OCI-LY7 (cell line): ENCODE results near the gene CFH.

Experiments used
- CTCF ChIP-seq: fragments of 200-600 bp; sonication (generic); conservative IDR thresholded peaks from 2 replicates; pipeline ENCODE4 v1.5.1; 2014; ENCODE audit warnings: mild to moderate bottlenecking, antibody characterized with exemption, low read length, moderate library complexity, mixed read lengths
- EZH2phosphoT487 ChIP-seq: fragments of 200-600 bp; sonication (generic); IDR thresholded peaks from 2 replicates; pipeline ENCODE4 v1.6.1; 2018; ENCODE audit warnings: low read depth, borderline replicate concordance, mild to moderate bottlenecking, mixed run types, antibody characterized with exemption, low read length, moderate library complexity, mixed read lengths

GRCh38 chr1:196667131-196667530 lies 15.3 kb downstream of the CFH start:
- TF ChIP-seq CTCF (no peak), EZH2phosphoT487 (no peak)
